HG03025 (cell line): ENCODE data around the gene LIME1.
"Not testable (repeated sequence)": the region's sequence is repeated elsewhere in the genome, so short reads cannot be mapped to it uniquely, and the experiment has no call there.

Source experiments
- ATAC-seq: cut with Tn5 transposase; IDR thresholded peaks from one replicate; pipeline ENCODE4 v1.9.1; 2021; ENCODE audit warnings: mild to moderate bottlenecking, moderate library complexity; ENCODE audit not compliant: unreplicated experiment, low FRiP score

Gene LIME1

GRCh38 chr20:63767886-63768285, 31.4 kb downstream of the LIME1 start:
- ATAC-seq, result no peak

GRCh38 chr20:63768591-63769515, 32.4 kb downstream of the LIME1 start:
- ATAC-seq, result no peak

GRCh38 chr20:63769891-63770474, 33.5 kb downstream of the LIME1 start:
- ATAC-seq, result no peak

- no peak for ATAC-seq
Observed at GRCh38 chr20:63771046-63771707, 34.7 kb downstream of the LIME1 start.

- ATAC-seq, result no peak
Observed at GRCh38 chr20:63772781-63773518, 36.5 kb downstream of the LIME1 start.

GRCh38 chr20:63773571-63774241, 37.2 kb downstream of the LIME1 start:
- ATAC-seq, result no peak

GRCh38 chr20:63774306-63774705, 37.8 kb downstream of the LIME1 start:
- ATAC-seq, result no peak

- no peak for ATAC-seq
Observed at GRCh38 chr20:63775096-63775978, 38.9 kb downstream of the LIME1 start.

- not testable (repeated sequence) for ATAC-seq
Observed at GRCh38 chr20:63776875-63777274, 40.4 kb downstream of the LIME1 start.

- ATAC-seq, result no peak
Observed at GRCh38 chr20:63777614-63778013, 41.1 kb downstream of the LIME1 start.

GRCh38 chr20:63778034-63778752, 41.7 kb downstream of the LIME1 start:
- ATAC-seq, result no peak

- ATAC-seq, result no peak
Observed at GRCh38 chr20:63778857-63779256, 42.4 kb downstream of the LIME1 start.

- no peak for ATAC-seq
Observed at GRCh38 chr20:63781181-63781580, 44.7 kb downstream of the LIME1 start.

- no peak for ATAC-seq
Observed at GRCh38 chr20:63782051-63782471, 45.6 kb downstream of the LIME1 start.

GRCh38 chr20:63782521-63782971, 46.1 kb downstream of the LIME1 start:
- ATAC-seq, result no peak

GRCh38 chr20:63783970-63784369, 47.5 kb downstream of the LIME1 start:
- ATAC-seq, result no peak

GRCh38 chr20:63785691-63786131, 49.2 kb downstream of the LIME1 start:
- no peak for ATAC-seq

GRCh38 chr20:63787302-63787701, 50.8 kb downstream of the LIME1 start:
- ATAC-seq, result no peak
